ENCODE data around the gene LCLAT1. TPM values are rescaled to one million over a fixed set of nuclear protein-coding genes. Genes with fewer than 3 reads are reported as not detected.

The LCLAT1 gene
- total RNA-seq, 1 donor from 2014 or later = 39.9 TPM

Other genes starting within 250 kb of the LCLAT1 start
- gene LBH, start 215.7 kb upstream of the LCLAT1 start, total RNA-seq = 208 TPM

All from cardiac septum (tissue), 1 donor.